ENCODE measurements around the gene SLC35F6.
"Not testable (repeated sequence)": the region's sequence is repeated elsewhere in the genome, so short reads cannot be mapped to it uniquely, and the experiment has no call there.

Gene SLC35F6

GRCh38 chr2:26786207-26787028, 22.3 kb downstream of the SLC35F6 start:
- DNase-seq = no peak

- no peak for DNase-seq
Observed at GRCh38 chr2:26792720-26793119, 28.6 kb downstream of the SLC35F6 start.

- DNase-seq = no peak
Observed at GRCh38 chr2:26793518-26793917, 29.4 kb downstream of the SLC35F6 start.

- DNase-seq = not testable (repeated sequence)
Observed at GRCh38 chr2:26795135-26795534, 31.1 kb downstream of the SLC35F6 start.

- DNase-seq = no peak
Observed at GRCh38 chr2:26801328-26801727, 37.2 kb downstream of the SLC35F6 start.

- DNase-seq = no peak
Observed at GRCh38 chr2:26801796-26802195, 37.7 kb downstream of the SLC35F6 start.

- no peak for DNase-seq
Observed at GRCh38 chr2:26805241-26805676, 41.2 kb downstream of the SLC35F6 start.

GRCh38 chr2:26807788-26808460, 43.8 kb downstream of the SLC35F6 start:
- no peak for DNase-seq

- DNase-seq = no peak
Observed at GRCh38 chr2:26809211-26809610, 45.1 kb downstream of the SLC35F6 start.

- DNase-seq = no peak
Observed at GRCh38 chr2:26809876-26810577, 45.9 kb downstream of the SLC35F6 start.

GRCh38 chr2:26811261-26811660, 47.2 kb downstream of the SLC35F6 start:
- DNase-seq = no peak

GRCh38 chr2:26811791-26812694, 48.0 kb downstream of the SLC35F6 start:
- no peak for DNase-seq

- no peak for DNase-seq
Observed at GRCh38 chr2:26812731-26813130, 48.6 kb downstream of the SLC35F6 start.

- not testable (repeated sequence) for DNase-seq
Observed at GRCh38 chr2:26814072-26814765, 50.1 kb downstream of the SLC35F6 start.

- DNase-seq = no peak
Observed at GRCh38 chr2:26816893-26817292, 52.8 kb downstream of the SLC35F6 start.

GRCh38 chr2:26818255-26818654, 54.2 kb downstream of the SLC35F6 start:
- no peak for DNase-seq

GRCh38 chr2:26818972-26819371, 54.9 kb downstream of the SLC35F6 start:
- no peak for DNase-seq

- no peak for DNase-seq
Observed at GRCh38 chr2:26820932-26821331, 56.8 kb downstream of the SLC35F6 start.

- DNase-seq = no peak
Observed at GRCh38 chr2:26822877-26823276, 58.8 kb downstream of the SLC35F6 start.
